ENCODE results near the gene DSCAML1. TPM values are rescaled to one million over a fixed set of nuclear protein-coding genes. Genes with fewer than 3 reads are reported as not detected.

The DSCAML1 gene
- total RNA-seq, 1 experiment from 2014 or later: 0.90 TPM

DNA sequence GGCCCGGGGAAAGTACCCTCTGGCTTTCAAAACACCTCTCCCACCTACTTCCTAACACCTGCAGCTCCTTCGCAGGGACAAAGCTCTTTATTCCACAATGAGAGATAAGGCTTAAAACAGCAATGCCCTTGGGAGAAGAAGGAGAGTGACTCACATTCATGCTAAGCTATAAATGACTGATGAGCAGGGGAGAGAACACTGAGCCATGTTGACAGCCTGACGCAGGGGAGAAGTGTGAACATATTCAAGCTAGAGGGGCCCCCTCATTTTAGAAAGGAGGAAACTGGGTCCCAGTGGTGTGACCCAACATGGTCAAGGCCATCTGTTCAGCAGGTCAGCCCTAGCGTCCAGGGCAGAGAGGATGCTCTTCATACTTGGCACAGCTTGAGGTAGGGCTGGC, 171.8 kb downstream of the DSCAML1 start:
- ChIA-PET POLR2A (no interaction called here), CTCF (interaction anchor here (0.9 to 1.8 kb wide), 2 partner anchors 10 to 199 kb away, joined by 3 to 6 read pairs; no protein-coding TSS in a partner anchor)
- Mint-ChIP-seq H3K4me3 (no peak overlapping the region), H3K4me1 (no peaks in the 10 kb centered on the region), H3K27me3 (ENCODE audit: low read depth) (no peaks in the 10 kb centered on the region; the same call in none of the 2 replicates), H3K27ac (no peak overlapping the region), H3K9me3 (peaks cover 9% of the 10 kb centered on the region), H3K36me3 (no peaks in the 10 kb centered on the region)
- TF ChIP-seq, protein P1, sequence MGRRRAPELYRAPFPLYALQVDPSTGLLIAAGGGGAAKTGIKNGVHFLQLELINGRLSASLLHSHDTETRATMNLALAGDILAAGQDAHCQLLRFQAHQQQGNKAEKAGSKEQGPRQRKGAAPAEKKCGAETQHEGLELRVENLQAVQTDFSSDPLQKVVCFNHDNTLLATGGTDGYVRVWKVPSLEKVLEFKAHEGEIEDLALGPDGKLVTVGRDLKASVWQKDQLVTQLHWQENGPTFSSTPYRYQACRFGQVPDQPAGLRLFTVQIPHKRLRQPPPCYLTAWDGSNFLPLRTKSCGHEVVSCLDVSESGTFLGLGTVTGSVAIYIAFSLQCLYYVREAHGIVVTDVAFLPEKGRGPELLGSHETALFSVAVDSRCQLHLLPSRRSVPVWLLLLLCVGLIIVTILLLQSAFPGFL (CRISPR knock-in tag; IDR thresholded peaks at IDR 0.05; ENCODE audit: borderline replicate concordance): no peak
- TF ChIP-seq EMX1 (CRISPR knock-in tag; IDR thresholded peaks at IDR 0.05) (no peak), SMAD4 (CRISPR knock-in tag; IDR thresholded peaks at IDR 0.05) (no peak), ZNF671 (CRISPR knock-in tag; IDR thresholded peaks at IDR 0.05) (no peak), GRHL2 (CRISPR knock-in tag; IDR thresholded peaks at IDR 0.05; ENCODE audit: insufficient replicate concordance, severe bottlenecking) (no peak), SOX15 (CRISPR knock-in tag; IDR thresholded peaks at IDR 0.05) (no peak), ZNF219 (CRISPR knock-in tag; IDR thresholded peaks at IDR 0.05; ENCODE audit: borderline replicate concordance) (no peak), MXD4 (CRISPR knock-in tag; IDR thresholded peaks at IDR 0.05; ENCODE audit: borderline replicate concordance) (no peak), OVOL2 (CRISPR knock-in tag; IDR thresholded peaks at IDR 0.05; ENCODE audit: borderline replicate concordance) (no peak)
- TF ChIP-seq, protein P2, sequence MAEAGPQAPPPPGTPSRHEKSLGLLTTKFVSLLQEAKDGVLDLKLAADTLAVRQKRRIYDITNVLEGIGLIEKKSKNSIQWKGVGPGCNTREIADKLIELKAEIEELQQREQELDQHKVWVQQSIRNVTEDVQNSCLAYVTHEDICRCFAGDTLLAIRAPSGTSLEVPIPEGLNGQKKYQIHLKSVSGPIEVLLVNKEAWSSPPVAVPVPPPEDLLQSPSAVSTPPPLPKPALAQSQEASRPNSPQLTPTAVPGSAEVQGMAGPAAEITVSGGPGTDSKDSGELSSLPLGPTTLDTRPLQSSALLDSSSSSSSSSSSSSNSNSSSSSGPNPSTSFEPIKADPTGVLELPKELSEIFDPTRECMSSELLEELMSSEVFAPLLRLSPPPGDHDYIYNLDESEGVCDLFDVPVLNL (CRISPR knock-in tag; IDR thresholded peaks at IDR 0.05; ENCODE audit: borderline replicate concordance, low read depth): no peak
- TF ChIP-seq, protein P3, sequence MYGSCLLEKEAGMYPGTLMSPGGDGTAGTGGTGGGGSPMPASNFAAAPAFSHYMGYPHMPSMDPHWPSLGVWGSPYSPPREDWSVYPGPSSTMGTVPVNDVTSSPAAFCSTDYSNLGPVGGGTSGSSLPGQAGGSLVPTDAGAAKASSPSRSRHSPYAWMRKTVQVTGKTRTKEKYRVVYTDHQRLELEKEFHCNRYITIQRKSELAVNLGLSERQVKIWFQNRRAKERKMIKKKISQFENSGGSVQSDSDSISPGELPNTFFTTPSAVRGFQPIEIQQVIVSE (CRISPR knock-in tag; IDR thresholded peaks at IDR 0.05; ENCODE audit: borderline replicate concordance): no peak
- no peak for ATAC-seq
- no peak for DNase-seq (ENCODE audit: low spot score)

DNA sequence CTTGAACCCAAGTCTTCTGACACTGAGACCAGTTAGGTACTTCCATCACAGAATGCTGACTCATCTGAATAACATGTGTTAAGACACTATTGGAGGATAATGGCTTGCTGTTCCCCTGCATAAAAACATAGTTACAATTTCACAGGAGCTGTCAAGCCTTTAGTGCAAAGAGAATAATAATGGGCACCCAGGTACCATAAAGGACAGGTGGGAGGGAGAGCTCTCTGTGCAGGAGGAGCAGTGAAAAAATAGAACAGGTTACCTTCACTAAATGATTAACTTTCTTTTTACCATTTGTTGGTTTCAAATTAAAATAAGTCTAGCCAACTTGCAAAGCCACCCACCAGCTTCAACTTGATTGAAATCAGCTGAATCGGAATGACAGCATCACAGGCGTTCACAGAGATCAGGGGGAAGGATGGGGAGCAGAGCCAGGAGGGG, 173.2 kb downstream of the DSCAML1 start:
- H3K27ac Mint-ChIP-seq: no peak overlapping the region
- H3K36me3 Mint-ChIP-seq: no peaks in the 10 kb centered on the region
- H3K4me3 Mint-ChIP-seq: no peak overlapping the region
- no peaks in the 10 kb centered on the region for H3K27me3 Mint-ChIP-seq (ENCODE audit: low read depth)
- DNase-seq (ENCODE audit: low spot score) (no peak), ATAC-seq (no peak)
- CTCF ChIA-PET: interaction anchor here (1.8 to 1.9 kb wide), 2 partner anchors 185 to 197 kb away, joined by 4 to 6 read pairs; no protein-coding TSS in a partner anchor
- H3K9me3 Mint-ChIP-seq: peaks cover 9% of the 10 kb centered on the region
- POLR2A ChIA-PET: no interaction called here
- no peak for TF ChIP-seq ATF1 (CRISPR knock-in tag; IDR thresholded peaks at IDR 0.05)
- TF ChIP-seq, protein P4, sequence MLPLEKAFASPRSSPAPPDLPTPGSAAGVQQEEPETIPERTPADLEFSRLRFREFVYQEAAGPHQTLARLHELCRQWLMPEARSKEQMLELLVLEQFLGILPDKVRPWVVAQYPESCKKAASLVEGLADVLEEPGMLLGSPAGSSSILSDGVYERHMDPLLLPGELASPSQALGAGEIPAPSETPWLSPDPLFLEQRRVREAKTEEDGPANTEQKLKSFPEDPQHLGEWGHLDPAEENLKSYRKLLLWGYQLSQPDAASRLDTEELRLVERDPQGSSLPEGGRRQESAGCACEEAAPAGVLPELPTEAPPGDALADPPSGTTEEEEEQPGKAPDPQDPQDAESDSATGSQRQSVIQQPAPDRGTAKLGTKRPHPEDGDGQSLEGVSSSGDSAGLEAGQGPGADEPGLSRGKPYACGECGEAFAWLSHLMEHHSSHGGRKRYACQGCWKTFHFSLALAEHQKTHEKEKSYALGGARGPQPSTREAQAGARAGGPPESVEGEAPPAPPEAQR (CRISPR knock-in tag; IDR thresholded peaks at IDR 0.05): no peak
- TF ChIP-seq, protein P5, sequence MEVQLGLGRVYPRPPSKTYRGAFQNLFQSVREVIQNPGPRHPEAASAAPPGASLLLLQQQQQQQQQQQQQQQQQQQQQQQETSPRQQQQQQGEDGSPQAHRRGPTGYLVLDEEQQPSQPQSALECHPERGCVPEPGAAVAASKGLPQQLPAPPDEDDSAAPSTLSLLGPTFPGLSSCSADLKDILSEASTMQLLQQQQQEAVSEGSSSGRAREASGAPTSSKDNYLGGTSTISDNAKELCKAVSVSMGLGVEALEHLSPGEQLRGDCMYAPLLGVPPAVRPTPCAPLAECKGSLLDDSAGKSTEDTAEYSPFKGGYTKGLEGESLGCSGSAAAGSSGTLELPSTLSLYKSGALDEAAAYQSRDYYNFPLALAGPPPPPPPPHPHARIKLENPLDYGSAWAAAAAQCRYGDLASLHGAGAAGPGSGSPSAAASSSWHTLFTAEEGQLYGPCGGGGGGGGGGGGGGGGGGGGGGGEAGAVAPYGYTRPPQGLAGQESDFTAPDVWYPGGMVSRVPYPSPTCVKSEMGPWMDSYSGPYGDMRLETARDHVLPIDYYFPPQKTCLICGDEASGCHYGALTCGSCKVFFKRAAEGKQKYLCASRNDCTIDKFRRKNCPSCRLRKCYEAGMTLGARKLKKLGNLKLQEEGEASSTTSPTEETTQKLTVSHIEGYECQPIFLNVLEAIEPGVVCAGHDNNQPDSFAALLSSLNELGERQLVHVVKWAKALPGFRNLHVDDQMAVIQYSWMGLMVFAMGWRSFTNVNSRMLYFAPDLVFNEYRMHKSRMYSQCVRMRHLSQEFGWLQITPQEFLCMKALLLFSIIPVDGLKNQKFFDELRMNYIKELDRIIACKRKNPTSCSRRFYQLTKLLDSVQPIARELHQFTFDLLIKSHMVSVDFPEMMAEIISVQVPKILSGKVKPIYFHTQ (CRISPR knock-in tag; IDR thresholded peaks at IDR 0.05): no peak
- TF ChIP-seq, protein P6, sequence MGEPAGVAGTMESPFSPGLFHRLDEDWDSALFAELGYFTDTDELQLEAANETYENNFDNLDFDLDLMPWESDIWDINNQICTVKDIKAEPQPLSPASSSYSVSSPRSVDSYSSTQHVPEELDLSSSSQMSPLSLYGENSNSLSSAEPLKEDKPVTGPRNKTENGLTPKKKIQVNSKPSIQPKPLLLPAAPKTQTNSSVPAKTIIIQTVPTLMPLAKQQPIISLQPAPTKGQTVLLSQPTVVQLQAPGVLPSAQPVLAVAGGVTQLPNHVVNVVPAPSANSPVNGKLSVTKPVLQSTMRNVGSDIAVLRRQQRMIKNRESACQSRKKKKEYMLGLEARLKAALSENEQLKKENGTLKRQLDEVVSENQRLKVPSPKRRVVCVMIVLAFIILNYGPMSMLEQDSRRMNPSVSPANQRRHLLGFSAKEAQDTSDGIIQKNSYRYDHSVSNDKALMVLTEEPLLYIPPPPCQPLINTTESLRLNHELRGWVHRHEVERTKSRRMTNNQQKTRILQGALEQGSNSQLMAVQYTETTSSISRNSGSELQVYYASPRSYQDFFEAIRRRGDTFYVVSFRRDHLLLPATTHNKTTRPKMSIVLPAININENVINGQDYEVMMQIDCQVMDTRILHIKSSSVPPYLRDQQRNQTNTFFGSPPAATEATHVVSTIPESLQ (CRISPR knock-in tag; IDR thresholded peaks at IDR 0.05): no peak
- 0 out of 2 replicates have a peak, but pooled peaks cover 1% of the 10 kb centered on the region for H3K4me1 Mint-ChIP-seq
